Karpas-422 (cell line): Measurements from ENCODE around the gene POLR2B. TPM values are rescaled to one million over a fixed set of nuclear protein-coding genes. Genes with fewer than 3 reads are reported as not detected.

ENCODE experiments used
- DNase-seq: peaks from one replicate; pipeline ENCODE4 v3.0.0-alpha.2; 2015
- H2AFZ ChIP-seq: fragments of 200-600 bp; sonication (generic); 2 replicates; pipeline ENCODE4 v1.6.1; 2014; ENCODE audit warnings: antibody characterized with exemption, low read length, mixed read lengths
- H3K27ac ChIP-seq: fragments of 200-600 bp; sonication (generic); 2 replicates; pipeline ENCODE4 v1.5.1; 2014; ENCODE audit warnings: mild to moderate bottlenecking, low read length, moderate library complexity
- H3K27me3 ChIP-seq: fragments of 200-600 bp; sonication (generic); 2 replicates; pipeline ENCODE4 v1.6.1; 2014; ENCODE audit warnings: low read length, mixed read lengths
- H3K36me3 ChIP-seq: fragments of 200-600 bp; sonication (generic); 2 replicates; pipeline ENCODE4 v1.6.1; 2014; ENCODE audit warnings: low read length, mixed read lengths; ENCODE audit not compliant: insufficient read depth
- H3K4me1 ChIP-seq: fragments of 200-600 bp; sonication (generic); 2 replicates; pipeline ENCODE4 v1.6.1; 2014; ENCODE audit warnings: mild to moderate bottlenecking, low read length, mixed read lengths
- H3K4me2 ChIP-seq: fragments of 200-600 bp; sonication (generic); 2 replicates; pipeline ENCODE4 v1.6.1; 2014; ENCODE audit warnings: low read length, low read depth, mild to moderate bottlenecking; ENCODE audit not compliant: poor library complexity, severe bottlenecking
- H3K4me3 ChIP-seq: fragments of 200-600 bp; sonication (generic); 2 replicates; pipeline ENCODE4 v1.5.1; 2014; ENCODE audit warnings: mild to moderate bottlenecking, antibody characterized with exemption, low read length, mixed read lengths
- H3K79me2 ChIP-seq: fragments of 200-600 bp; sonication (generic); 2 replicates; pipeline ENCODE4 v1.6.1; 2014; ENCODE audit warnings: mild to moderate bottlenecking, low read length, mixed read lengths
- H3K9ac ChIP-seq: fragments of 200-600 bp; sonication (generic); 2 replicates; pipeline ENCODE4 v1.6.0; 2014; ENCODE audit warnings: low read length
- H3K9me2 ChIP-seq: fragments of 200-600 bp; sonication (generic), shearing (Covaris generic); replicated peaks from 2 replicates; pipeline ENCODE4 v1.6.0; 2014; ENCODE audit warnings: mild to moderate bottlenecking, low read length, moderate library complexity; ENCODE audit not compliant: insufficient read depth
- H3K9me3 ChIP-seq: fragments of 300-700, 200-600 bp; sonication (generic); 2 replicates; pipeline ENCODE4 v1.6.1; 2014; ENCODE audit warnings: low read length, mixed read lengths
- H4K20me1 ChIP-seq: fragments of 200-600 bp; sonication (generic); 2 replicates; pipeline ENCODE4 v1.6.1; 2014; ENCODE audit warnings: mild to moderate bottlenecking, antibody characterized with exemption, low read length, low read depth; ENCODE audit not compliant: insufficient read depth
- total RNA-seq: library from RNA; depleted of rRNA; stranded (reverse); fragments of >200 nt; shearing (Covaris generic); gene quantifications from 2 replicates; pipeline ENCODE4 v1.2.3, GENCODE V29; 2014; ENCODE audit warnings: low replicate concordance

Gene POLR2B
- total RNA-seq, 1 experiment from 2014 or later = 122 TPM

GRCh38 chr4:56990109-56990905, 11.6 kb downstream of the POLR2B start:
- H3K27ac ChIP-seq = no peak overlapping the region
- no peak overlapping the region for H3K4me3 ChIP-seq
- H3K36me3 ChIP-seq = peaks cover 71% of the 10 kb centered on the region
- H4K20me1 ChIP-seq = peaks cover 53% of the 10 kb centered on the region
- no peaks in the 10 kb centered on the region for H3K9me3 ChIP-seq
- no peaks in the 10 kb centered on the region for H3K27me3 ChIP-seq
- no peaks in the 10 kb centered on the region for H3K9me2 ChIP-seq
- no peak overlapping the region for H2AFZ ChIP-seq
- no peak overlapping the region for H3K9ac ChIP-seq
- H3K79me2 ChIP-seq = peaks cover 95% of the 10 kb centered on the region
- no peaks in the 10 kb centered on the region for H3K4me1 ChIP-seq
- DNase-seq = no peak
- no peak overlapping the region for H3K4me2 ChIP-seq

GRCh38 chr4:56995525-56995924, 16.8 kb downstream of the POLR2B start:
- Histone ChIP-seq H3K4me3 (no peak overlapping the region), H3K4me1 (no peaks in the 10 kb centered on the region), H3K9me3 (no peaks in the 10 kb centered on the region), H3K4me2 (no peak overlapping the region), H3K27me3 (no peaks in the 10 kb centered on the region), H3K79me2 (peaks cover 72% of the 10 kb centered on the region), H2AFZ (no peak overlapping the region), H3K36me3 (peaks cover 71% of the 10 kb centered on the region), H3K27ac (no peak overlapping the region), H3K9me2 (no peaks in the 10 kb centered on the region), H3K9ac (no peak overlapping the region), H4K20me1 (peaks cover 23% of the 10 kb centered on the region)
- DNase-seq = no peak

GRCh38 chr4:56999751-57000150, 21.1 kb downstream of the POLR2B start:
- H3K27ac ChIP-seq = no peak overlapping the region
- peaks cover 72% of the 10 kb centered on the region for H3K36me3 ChIP-seq
- H3K27me3 ChIP-seq = no peaks in the 10 kb centered on the region
- no peak for DNase-seq
- H3K9me3 ChIP-seq = no peaks in the 10 kb centered on the region
- peaks cover 49% of the 10 kb centered on the region for H3K79me2 ChIP-seq
- H3K4me1 ChIP-seq = no peaks in the 10 kb centered on the region
- no peak overlapping the region for H3K9ac ChIP-seq
- H3K4me2 ChIP-seq = no peak overlapping the region
- H3K9me2 ChIP-seq = no peaks in the 10 kb centered on the region
- no peak overlapping the region for H2AFZ ChIP-seq
- no peak overlapping the region for H3K4me3 ChIP-seq
- H4K20me1 ChIP-seq = peaks cover 3% of the 10 kb centered on the region; the same call in 1 of the 2 replicates

- H3K27ac ChIP-seq = no peak overlapping the region
- H3K36me3 ChIP-seq = peaks cover 58% of the 10 kb centered on the region
- H3K9me3 ChIP-seq = no peaks in the 10 kb centered on the region
- H3K4me1 ChIP-seq = no peaks in the 10 kb centered on the region
- peaks cover 25% of the 10 kb centered on the region for H3K79me2 ChIP-seq
- peaks cover 9% of the 10 kb centered on the region; the same call in 1 of the 2 replicates for H4K20me1 ChIP-seq
- no peaks in the 10 kb centered on the region for H3K9me2 ChIP-seq
- H3K27me3 ChIP-seq = no peaks in the 10 kb centered on the region
- no peak overlapping the region for H3K4me2 ChIP-seq
- H3K4me3 ChIP-seq = no peak overlapping the region
- H3K9ac ChIP-seq = no peak overlapping the region
- H2AFZ ChIP-seq = no peak overlapping the region
- no peak for DNase-seq
These were observed 34.9 kb downstream of the POLR2B start for GRCh38 chr4:57013543-57014120.

DNA sequence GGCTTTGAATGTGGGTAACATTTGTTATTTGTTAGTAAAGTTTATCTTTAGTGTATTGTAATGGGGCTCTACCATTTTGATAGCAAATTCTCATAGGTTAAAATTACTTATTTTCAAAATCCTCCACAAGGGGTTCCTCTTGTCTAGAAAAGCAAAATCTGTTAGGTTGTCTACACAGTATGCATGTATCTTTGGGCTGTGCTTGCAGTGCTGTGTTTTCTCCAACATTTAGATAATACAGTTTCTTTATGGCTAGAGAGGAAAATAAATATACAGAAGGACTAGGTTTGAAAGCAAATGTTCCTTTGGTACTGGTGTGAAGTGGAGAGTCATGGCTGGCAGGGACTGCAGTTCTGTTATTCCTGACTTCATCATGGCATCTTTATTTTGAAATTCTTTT, 40.3 kb downstream of the POLR2B start:
- peaks cover 74% of the 10 kb centered on the region for H3K36me3 ChIP-seq
- no peaks in the 10 kb centered on the region for H3K4me1 ChIP-seq
- no peak overlapping the region for H3K27ac ChIP-seq
- H3K79me2 ChIP-seq = peaks cover 18% of the 10 kb centered on the region
- 0 out of 2 replicates have a peak, but pooled peaks cover 4% of the 10 kb centered on the region for H4K20me1 ChIP-seq
- H3K9ac ChIP-seq = no peak overlapping the region
- DNase-seq = no peak
- H3K4me2 ChIP-seq = no peak overlapping the region
- no peak overlapping the region for H2AFZ ChIP-seq
- no peaks in the 10 kb centered on the region for H3K27me3 ChIP-seq
- H3K9me3 ChIP-seq = no peaks in the 10 kb centered on the region
- no peak overlapping the region for H3K4me3 ChIP-seq
- no peaks in the 10 kb centered on the region for H3K9me2 ChIP-seq

DNA sequence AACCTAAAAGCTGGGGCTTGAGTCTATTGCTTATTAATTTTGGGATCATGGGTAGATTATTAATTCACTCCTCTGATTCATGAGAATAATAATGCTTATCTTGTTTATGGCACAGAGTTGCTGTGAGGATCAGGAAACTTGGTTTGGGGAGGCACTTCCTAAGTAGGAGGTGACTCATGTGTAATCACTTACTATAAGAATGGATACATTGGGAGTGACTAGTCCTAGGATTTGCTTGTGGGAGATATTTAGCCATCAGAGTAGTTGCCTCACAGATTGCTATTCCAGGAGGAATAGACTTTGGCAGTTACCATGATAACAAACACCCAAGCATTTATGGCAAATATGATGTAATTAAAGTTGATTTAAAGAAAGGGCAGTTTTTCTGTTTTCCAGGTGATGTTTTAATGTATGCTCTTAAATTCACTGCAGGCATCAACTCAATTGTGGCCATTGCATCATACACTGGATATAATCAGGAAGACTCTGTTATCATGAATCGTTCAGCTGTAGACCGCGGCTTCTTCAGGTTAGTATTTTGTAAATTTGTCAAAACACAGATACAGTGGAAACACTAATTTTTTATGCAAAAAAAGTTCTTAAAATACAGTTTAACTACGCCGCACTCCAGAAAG, 41.9 kb downstream of the POLR2B start:
- H2AFZ ChIP-seq = no peak overlapping the region
- peaks cover 18% of the 10 kb centered on the region for H3K79me2 ChIP-seq
- no peaks in the 10 kb centered on the region for H3K4me1 ChIP-seq
- H3K9me3 ChIP-seq = no peaks in the 10 kb centered on the region
- H4K20me1 ChIP-seq = 0 out of 2 replicates have a peak, but pooled peaks cover 4% of the 10 kb centered on the region
- H3K4me2 ChIP-seq = no peak overlapping the region
- H3K36me3 ChIP-seq = peaks cover 81% of the 10 kb centered on the region
- no peak for DNase-seq
- no peak overlapping the region for H3K9ac ChIP-seq
- H3K4me3 ChIP-seq = no peak overlapping the region
- no peak overlapping the region for H3K27ac ChIP-seq
- no peaks in the 10 kb centered on the region for H3K9me2 ChIP-seq
- no peaks in the 10 kb centered on the region for H3K27me3 ChIP-seq

DNA sequence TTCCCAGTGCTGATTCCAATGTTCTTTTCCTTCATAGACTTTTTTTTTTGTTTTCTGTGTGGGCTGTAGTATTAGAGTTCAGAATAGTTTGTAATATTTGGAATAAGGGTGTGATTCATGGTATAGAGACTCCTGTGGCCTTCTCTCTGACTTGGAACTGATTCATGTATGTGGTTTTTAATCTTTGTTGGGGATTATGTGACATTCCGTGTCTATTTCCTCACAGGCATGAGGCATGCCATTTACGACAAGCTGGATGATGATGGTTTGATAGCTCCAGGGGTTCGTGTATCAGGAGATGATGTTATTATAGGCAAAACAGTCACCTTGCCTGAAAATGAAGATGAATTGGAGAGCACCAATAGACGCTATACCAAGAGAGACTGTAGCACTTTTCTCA, 44.4 kb downstream of the POLR2B start:
- H3K4me3 ChIP-seq = no peak overlapping the region

DNA sequence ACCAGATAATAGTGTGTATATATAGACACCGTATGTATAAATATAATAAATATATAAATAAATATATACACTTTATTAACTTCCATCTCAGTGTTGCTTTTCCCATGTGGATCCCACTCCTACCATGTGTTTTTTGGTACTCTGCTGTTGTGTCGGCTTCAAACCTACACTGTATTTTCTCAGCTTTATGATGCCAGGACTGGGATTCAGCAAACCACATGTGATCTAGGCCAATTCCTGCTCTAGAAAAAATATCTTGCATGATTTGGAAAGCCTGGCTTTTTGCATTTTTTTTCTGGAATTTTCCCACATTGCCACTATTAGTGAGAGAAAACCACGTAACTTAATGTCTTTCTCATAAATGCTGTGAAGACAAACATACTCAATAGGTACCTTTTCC, 55.8 kb downstream of the POLR2B start:
- Histone ChIP-seq H3K9ac (no peak overlapping the region), H3K9me2 (no peaks in the 10 kb centered on the region), H3K27ac (no peak overlapping the region), H3K36me3 (peaks cover 27% of the 10 kb centered on the region; the same call in 1 of the 2 replicates), H3K4me1 (no peaks in the 10 kb centered on the region), H3K79me2 (no peaks in the 10 kb centered on the region), H3K4me3 (no peak overlapping the region), H3K27me3 (no peaks in the 10 kb centered on the region), H3K9me3 (no peaks in the 10 kb centered on the region), H2AFZ (no peak overlapping the region), H4K20me1 (no peaks in the 10 kb centered on the region), H3K4me2 (no peak overlapping the region)
- no peak for DNase-seq

More for the DNA sequence above, 44.4 kb downstream of the POLR2B start:
- H3K36me3 ChIP-seq = peaks cover 69% of the 10 kb centered on the region
- H2AFZ ChIP-seq = no peak overlapping the region
- DNase-seq = no peak
- no peak overlapping the region for H3K27ac ChIP-seq
- no peaks in the 10 kb centered on the region for H3K9me2 ChIP-seq
- peaks cover 10% of the 10 kb centered on the region; the same call in 1 of the 2 replicates for H3K79me2 ChIP-seq
- no peak overlapping the region for H3K9ac ChIP-seq
- H3K27me3 ChIP-seq = no peaks in the 10 kb centered on the region
- no peaks in the 10 kb centered on the region for H3K4me1 ChIP-seq
- H4K20me1 ChIP-seq = 0 out of 2 replicates have a peak, but pooled peaks cover 4% of the 10 kb centered on the region
- H3K9me3 ChIP-seq = no peaks in the 10 kb centered on the region
- H3K4me2 ChIP-seq = no peak overlapping the region
